ENCODE measurements around the gene FARS2. TPM values are rescaled to one million over a fixed set of nuclear protein-coding genes. Genes with fewer than 3 reads are reported as not detected.

Gene FARS2
- polyA plus RNA-seq, 3 donors = 12.2 to 21.6 (median 17.7) TPM

DNA sequence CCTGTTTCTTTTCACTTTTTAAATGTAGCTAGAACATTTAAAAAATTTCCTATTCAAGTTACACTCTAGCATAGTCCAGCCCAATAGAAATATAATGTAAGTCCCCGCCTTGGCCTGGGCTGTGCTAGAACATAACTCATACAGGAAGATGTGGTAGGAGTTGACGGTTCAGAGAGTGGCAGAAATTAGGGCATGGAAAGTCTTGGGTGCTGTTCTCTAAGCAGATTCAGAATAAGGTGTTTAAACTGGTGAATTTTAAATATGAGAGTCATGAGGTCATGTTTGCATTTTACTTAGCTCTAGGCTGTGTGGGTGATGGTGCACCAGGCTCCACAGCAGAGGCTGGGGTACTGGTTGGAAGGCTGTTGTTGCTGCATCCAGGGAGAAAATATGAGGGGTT is 256.5 kb downstream of the FARS2 start:
- Histone ChIP-seq H3K79me2 (ENCODE audit: insufficient read depth, low read length) (no peaks in the 10 kb centered on the region), H3K27me3 (ENCODE audit: control insufficient read depth in 2 of 2, insufficient read depth in 2 of 2, low read length in 2 of 2) (no peaks in the 10 kb centered on the region), H3K27ac (ENCODE audit: low read depth in 1 of 2, low read length in 2 of 2) (no peak overlapping the region), H3K4me1 (ENCODE audit: control insufficient read depth in 1 of 2, insufficient read depth in 2 of 2, low read length in 2 of 2) (no peaks in the 10 kb centered on the region), H3K9me3 (replicated peaks in 1 of 2; ENCODE audit: control insufficient read depth in 1 of 2, insufficient read depth in 1 of 2, low read length in 2 of 2) (no peaks in the 10 kb centered on the region), H3K9ac (ENCODE audit: insufficient read depth, low read length, poor library complexity, severe bottlenecking) (no peak overlapping the region), H3K4me2 (replicated peaks; ENCODE audit: extremely low read depth, low read length, poor library complexity, severe bottlenecking) (no peak overlapping the region), H3K4me3 (replicated peaks in 1 of 3; ENCODE audit: low read depth in 2 of 3, low read length in 3 of 3) (no peak overlapping the region), H4K20me1 (ENCODE audit: insufficient read depth, low read length) (no peaks in the 10 kb centered on the region), H3K36me3 (replicated peaks in 1 of 2; ENCODE audit: control insufficient read depth in 1 of 2, insufficient read depth in 2 of 2, low read length in 2 of 2) (no peaks in the 10 kb centered on the region), H2AFZ (ENCODE audit: insufficient read depth, low read depth, low read length, poor library complexity, severe bottlenecking) (no peak overlapping the region)
- TF ChIP-seq, protein P1, sequence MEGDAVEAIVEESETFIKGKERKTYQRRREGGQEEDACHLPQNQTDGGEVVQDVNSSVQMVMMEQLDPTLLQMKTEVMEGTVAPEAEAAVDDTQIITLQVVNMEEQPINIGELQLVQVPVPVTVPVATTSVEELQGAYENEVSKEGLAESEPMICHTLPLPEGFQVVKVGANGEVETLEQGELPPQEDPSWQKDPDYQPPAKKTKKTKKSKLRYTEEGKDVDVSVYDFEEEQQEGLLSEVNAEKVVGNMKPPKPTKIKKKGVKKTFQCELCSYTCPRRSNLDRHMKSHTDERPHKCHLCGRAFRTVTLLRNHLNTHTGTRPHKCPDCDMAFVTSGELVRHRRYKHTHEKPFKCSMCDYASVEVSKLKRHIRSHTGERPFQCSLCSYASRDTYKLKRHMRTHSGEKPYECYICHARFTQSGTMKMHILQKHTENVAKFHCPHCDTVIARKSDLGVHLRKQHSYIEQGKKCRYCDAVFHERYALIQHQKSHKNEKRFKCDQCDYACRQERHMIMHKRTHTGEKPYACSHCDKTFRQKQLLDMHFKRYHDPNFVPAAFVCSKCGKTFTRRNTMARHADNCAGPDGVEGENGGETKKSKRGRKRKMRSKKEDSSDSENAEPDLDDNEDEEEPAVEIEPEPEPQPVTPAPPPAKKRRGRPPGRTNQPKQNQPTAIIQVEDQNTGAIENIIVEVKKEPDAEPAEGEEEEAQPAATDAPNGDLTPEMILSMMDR (IDR thresholded peaks at IDR 0.05) = no peak
- 86% methylated on average over 1 of the region's 2 CpGs for WGBS (ENCODE audit: insufficient coverage)
- intact Hi-C loops (cut with micrococcal nuclease) = no loop called here
- H3K27me3 Mint-ChIP-seq (ENCODE audit: low read depth in 3 of 3) = peaks cover 0 to 2% (median 0%) of the 10 kb centered on the region in 3 donors
- DNase-seq = no peak
- H3K9me3 Mint-ChIP-seq = no peaks in the 10 kb centered on the region
- H3K4me1 Mint-ChIP-seq = peaks cover 10% of the 10 kb centered on the region
- H3K36me3 Mint-ChIP-seq = no peaks in the 10 kb centered on the region
- H3K4me3 Mint-ChIP-seq = no peak overlapping the region
- H3K27ac Mint-ChIP-seq = no peak overlapping the region

DNA sequence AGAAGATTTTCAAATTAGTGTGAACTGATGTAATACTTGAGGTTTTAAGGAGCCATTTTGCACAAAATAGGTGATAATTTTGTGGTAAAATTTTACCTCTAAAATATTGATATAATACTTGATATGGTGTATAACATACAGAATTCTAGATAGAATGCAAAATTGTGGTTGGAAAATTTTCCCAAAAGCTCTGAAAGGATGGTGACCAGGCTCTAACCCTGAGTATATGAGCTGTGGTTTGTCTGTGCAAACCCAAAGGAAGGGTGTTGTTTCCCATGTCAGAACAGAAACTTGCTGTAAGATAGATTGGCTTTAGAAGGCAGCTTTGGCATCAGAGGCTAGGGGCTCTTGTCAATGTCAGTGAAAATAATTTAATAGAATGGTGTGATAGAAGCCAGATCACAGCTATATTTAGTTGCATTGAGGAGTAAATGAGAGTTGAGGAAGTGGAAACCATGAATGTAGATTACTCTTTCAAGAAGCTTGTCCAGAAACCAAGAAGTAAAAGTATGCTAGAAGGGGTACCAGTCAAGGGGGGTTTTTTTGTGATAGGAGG is 257.7 kb downstream of the FARS2 start:
- no peaks in the 10 kb centered on the region for H3K9me3 Mint-ChIP-seq
- H3K9me3 ChIP-seq (replicated peaks in 1 of 2; ENCODE audit: control insufficient read depth in 1 of 2, insufficient read depth in 1 of 2, low read length in 2 of 2) = no peaks in the 10 kb centered on the region
- no peak overlapping the region for H3K4me3 Mint-ChIP-seq
- no peak overlapping the region for H3K27ac ChIP-seq (ENCODE audit: low read depth in 1 of 2, low read length in 2 of 2)
- TF ChIP-seq, protein P1 (IDR thresholded peaks at IDR 0.05) = no peak
- peaks cover 12% of the 10 kb centered on the region for H3K4me1 Mint-ChIP-seq
- no peak overlapping the region for H3K4me3 ChIP-seq (replicated peaks in 1 of 3; ENCODE audit: low read depth in 2 of 3, low read length in 3 of 3)
- H3K4me1 ChIP-seq (ENCODE audit: control insufficient read depth in 1 of 2, insufficient read depth in 2 of 2, low read length in 2 of 2) = no peaks in the 10 kb centered on the region
- peaks cover 0 to 2% (median 0%) of the 10 kb centered on the region in 3 donors for H3K27me3 Mint-ChIP-seq (ENCODE audit: low read depth in 3 of 3)
- H3K36me3 Mint-ChIP-seq = no peaks in the 10 kb centered on the region
- H3K79me2 ChIP-seq (ENCODE audit: insufficient read depth, low read length) = no peaks in the 10 kb centered on the region
- no peak overlapping the region for H3K4me2 ChIP-seq (replicated peaks; ENCODE audit: extremely low read depth, low read length, poor library complexity, severe bottlenecking)
- H4K20me1 ChIP-seq (ENCODE audit: insufficient read depth, low read length) = no peaks in the 10 kb centered on the region
- no peaks in the 10 kb centered on the region for H3K36me3 ChIP-seq (replicated peaks in 1 of 2; ENCODE audit: control insufficient read depth in 1 of 2, insufficient read depth in 2 of 2, low read length in 2 of 2)
- H3K9ac ChIP-seq (ENCODE audit: insufficient read depth, low read length, poor library complexity, severe bottlenecking) = no peak overlapping the region
- no peaks in the 10 kb centered on the region for H3K27me3 ChIP-seq (ENCODE audit: control insufficient read depth in 2 of 2, insufficient read depth in 2 of 2, low read length in 2 of 2)
- no peak for DNase-seq
- H2AFZ ChIP-seq (ENCODE audit: insufficient read depth, low read depth, low read length, poor library complexity, severe bottlenecking) = no peak overlapping the region
- intact Hi-C loops (cut with micrococcal nuclease) = no loop called here
- H3K27ac Mint-ChIP-seq = no peak overlapping the region

Measured in CD14-positive monocyte (primary cell).